ENCODE results near the gene ZDHHC16. TPM values are rescaled to one million over a fixed set of nuclear protein-coding genes. Genes with fewer than 3 reads are reported as not detected.
"Not testable (repeated sequence)": the region's sequence is repeated elsewhere in the genome, so short reads cannot be mapped to it uniquely, and the experiment has no call there.

ZDHHC16 gene
- total RNA-seq, 1 donor from 2014 or later = 31.9 TPM

- Histone ChIP-seq H3K36me3 (ENCODE audit: control insufficient read depth, insufficient read depth, low read length) (no peaks in the 10 kb centered on the region), H3K27me3 (ENCODE audit: control insufficient read depth, insufficient read depth, low read length) (no peaks in the 10 kb centered on the region), H3K4me3 (ENCODE audit: low read depth, low read length) (no peak overlapping the region)
- FAIRE-seq = peak; percentile 99
- TF ChIP-seq CTCF (IDR thresholded peaks at IDR 0.05; ENCODE audit: insufficient read depth, low read length, severe bottlenecking) = no peak
- peak; percentile 99 for DNase-seq (ENCODE audit: low read depth)
Observed at GRCh38 chr10:97412891-97413304, 33.1 kb upstream of the ZDHHC16 start.

- Histone ChIP-seq H3K4me3 (ENCODE audit: low read depth, low read length) (no peak overlapping the region), H3K27me3 (ENCODE audit: control insufficient read depth, insufficient read depth, low read length) (no peaks in the 10 kb centered on the region), H3K36me3 (ENCODE audit: control insufficient read depth, insufficient read depth, low read length) (no peaks in the 10 kb centered on the region)
- TF ChIP-seq CTCF (IDR thresholded peaks at IDR 0.05; ENCODE audit: insufficient read depth, low read length, severe bottlenecking) = no peak
- no peak for FAIRE-seq
- no peak for DNase-seq (ENCODE audit: low read depth)
Observed at GRCh38 chr10:97416565-97416964, 29.4 kb upstream of the ZDHHC16 start.

- H3K4me3 ChIP-seq (ENCODE audit: low read depth, low read length); H3K27me3 ChIP-seq (ENCODE audit: control insufficient read depth, insufficient read depth, low read length); FAIRE-seq; H3K36me3 ChIP-seq (ENCODE audit: control insufficient read depth, insufficient read depth, low read length); DNase-seq (ENCODE audit: low read depth): not testable (repeated sequence)
Observed at GRCh38 chr10:97423757-97424098, 22.2 kb upstream of the ZDHHC16 start.

- peak; percentile 89 for DNase-seq (ENCODE audit: low read depth)
- Histone ChIP-seq H3K36me3 (ENCODE audit: control insufficient read depth, insufficient read depth, low read length) (peaks cover 10% of the 10 kb centered on the region), H3K27me3 (ENCODE audit: control insufficient read depth, insufficient read depth, low read length) (no peaks in the 10 kb centered on the region), H3K4me3 (ENCODE audit: low read depth, low read length) (peak within 1 kb of the TSS; percentile 98)
- TF ChIP-seq CTCF (IDR thresholded peaks at IDR 0.05; ENCODE audit: insufficient read depth, low read length, severe bottlenecking) = peak; percentile 91
- FAIRE-seq = no peak
Observed at GRCh38 chr10:97425964-97426775, 19.8 kb upstream of the ZDHHC16 start, which contains the start of gene PGAM1. Gene PGAM1, plus strand, starts transcription at chr10:97426191. Its CDS starts 117 bp downstream, at chr10:97426308.

- DNase-seq (ENCODE audit: low read depth) = no peak
- FAIRE-seq = no peak
Observed at GRCh38 chr10:97426776-97427570, 19.0 kb upstream of the ZDHHC16 start.

More at GRCh38 chr10:97426776-97427570, 19.0 kb upstream of the ZDHHC16 start:
- Histone ChIP-seq H3K4me3 (ENCODE audit: low read depth, low read length) (peak overlapping the region; percentile 98), H3K27me3 (ENCODE audit: control insufficient read depth, insufficient read depth, low read length) (no peaks in the 10 kb centered on the region), H3K36me3 (ENCODE audit: control insufficient read depth, insufficient read depth, low read length) (peaks cover 15% of the 10 kb centered on the region)
- TF ChIP-seq CTCF (IDR thresholded peaks at IDR 0.05; ENCODE audit: insufficient read depth, low read length, severe bottlenecking) = no peak

Measured in bronchial epithelial cell (primary cell).